GM12891 (cell line): ENCODE results near the gene CRAMP1.

Experiments used
- PAX5 ChIP-seq: IDR thresholded peaks from 2 replicates; pipeline ENCODE4 v1.6.1; 2011; ENCODE audit warnings: low read length, moderate library complexity, mild to moderate bottlenecking; ENCODE audit not compliant: insufficient read depth, severe bottlenecking
- POLR2A ChIP-seq: IDR thresholded peaks from 2 replicates; pipeline ENCODE4 v1.6.1; 2011; ENCODE audit warnings: low read depth, low read length, control low read depth
- POLR2AphosphoS5 ChIP-seq: IDR thresholded peaks from 2 replicates; pipeline ENCODE4 v1.6.1; 2011; ENCODE audit warnings: low read depth, low read length, control low read depth

DNA sequence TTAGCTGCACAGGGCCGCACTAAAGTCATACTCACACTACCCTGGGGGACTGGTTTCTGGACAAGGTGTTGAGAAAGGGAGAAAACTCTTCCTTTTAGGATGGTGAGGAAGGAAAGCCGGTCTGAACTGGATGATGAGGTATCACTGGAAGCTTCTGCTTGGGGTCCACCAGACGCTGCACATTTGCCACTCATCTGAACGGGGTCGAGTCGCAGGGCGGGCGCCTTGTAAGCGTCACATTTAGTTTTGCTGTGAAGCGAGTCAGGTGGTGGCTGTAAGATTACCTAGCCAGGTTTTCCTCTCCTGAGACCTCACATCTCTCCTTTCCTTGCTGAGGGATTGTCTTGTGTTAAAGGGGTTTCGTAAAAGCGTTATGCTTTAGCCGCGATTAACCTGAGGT lies 68.2 kb downstream of the CRAMP1 start:
- TF ChIP-seq POLR2AphosphoS5 = no peak
- TF ChIP-seq POLR2A = no peak
- TF ChIP-seq PAX5 = no peak
